ENCODE results near the gene GUCY2C.
"Not testable (repeated sequence)": the region's sequence is repeated elsewhere in the genome, so short reads cannot be mapped to it uniquely, and the experiment has no call there.

Gene GUCY2C

GRCh38 chr12:14698555-14698954 is 2.2 kb upstream of the GUCY2C start:
- H3K9me3 Mint-ChIP-seq = peaks cover 2% of the 10 kb centered on the region
- H3K27me3 Mint-ChIP-seq = peaks cover 14% of the 10 kb centered on the region
- H3K4me1 Mint-ChIP-seq = no peaks in the 10 kb centered on the region
- H3K36me3 Mint-ChIP-seq = peaks cover 2% of the 10 kb centered on the region
- DNase-seq (ENCODE audit: low spot score in 2 of 2) = no peak
- no peak overlapping the region for H3K4me3 Mint-ChIP-seq
- no peak overlapping the region for H3K27ac Mint-ChIP-seq
- ATAC-seq (ENCODE audit: low read depth) = no peak

GRCh38 chr12:14695715-14696141 is 671 bp downstream of the GUCY2C start:
- DNase-seq (ENCODE audit: low spot score in 2 of 2) (no peak), ATAC-seq (ENCODE audit: low read depth) (no peak)
- Mint-ChIP-seq H3K27ac (no peak overlapping the region), H3K9me3 (peaks cover 2% of the 10 kb centered on the region), H3K27me3 (peaks cover 14% of the 10 kb centered on the region), H3K4me1 (no peaks in the 10 kb centered on the region), H3K4me3 (no peak overlapping the region), H3K36me3 (peaks cover 2% of the 10 kb centered on the region)

GRCh38 chr12:14694970-14695369 is 1.4 kb downstream of the GUCY2C start:
- DNase-seq (ENCODE audit: low spot score in 2 of 2) = no peak
- Mint-ChIP-seq H3K9me3 (peaks cover 2% of the 10 kb centered on the region), H3K27ac (no peak overlapping the region), H3K4me3 (no peak overlapping the region), H3K36me3 (peaks cover 2% of the 10 kb centered on the region), H3K27me3 (peaks cover 14% of the 10 kb centered on the region), H3K4me1 (no peaks in the 10 kb centered on the region)
- ATAC-seq (ENCODE audit: low read depth) = no peak

- Mint-ChIP-seq H3K9me3 (peaks cover 2% of the 10 kb centered on the region), H3K27me3 (peaks cover 14% of the 10 kb centered on the region), H3K27ac (no peak overlapping the region), H3K4me3 (no peak overlapping the region), H3K36me3 (peaks cover 2% of the 10 kb centered on the region), H3K4me1 (no peaks in the 10 kb centered on the region)
- DNase-seq (ENCODE audit: low spot score in 2 of 2) (no peak), ATAC-seq (ENCODE audit: low read depth) (no peak)
Observed at GRCh38 chr12:14694145-14694714, 2.2 kb downstream of the GUCY2C start.

GRCh38 chr12:14693116-14693515 is 3.3 kb downstream of the GUCY2C start:
- ATAC-seq (ENCODE audit: low read depth) (no peak), DNase-seq (ENCODE audit: low spot score in 2 of 2) (no peak)
- peaks cover 2% of the 10 kb centered on the region for H3K9me3 Mint-ChIP-seq
- no peak overlapping the region for H3K4me3 Mint-ChIP-seq
- no peaks in the 10 kb centered on the region for H3K4me1 Mint-ChIP-seq
- peaks cover 11% of the 10 kb centered on the region for H3K27me3 Mint-ChIP-seq
- no peak overlapping the region for H3K27ac Mint-ChIP-seq
- peaks cover 2% of the 10 kb centered on the region for H3K36me3 Mint-ChIP-seq

- DNase-seq (ENCODE audit: low spot score in 2 of 2) = no peak
- H3K27me3 Mint-ChIP-seq = peaks cover 7% of the 10 kb centered on the region
- peak; percentile 57 for ATAC-seq (ENCODE audit: low read depth)
- H3K36me3 Mint-ChIP-seq = no peaks in the 10 kb centered on the region
- H3K9me3 Mint-ChIP-seq = no peaks in the 10 kb centered on the region
- no peaks in the 10 kb centered on the region for H3K4me1 Mint-ChIP-seq
- H3K27ac Mint-ChIP-seq = no peak overlapping the region
- H3K4me3 Mint-ChIP-seq = no peak overlapping the region
Observed at GRCh38 chr12:14691560-14691959, 4.8 kb downstream of the GUCY2C start.

GRCh38 chr12:14689996-14690395 is 6.4 kb downstream of the GUCY2C start:
- Mint-ChIP-seq H3K4me1 (no peaks in the 10 kb centered on the region), H3K9me3 (no peaks in the 10 kb centered on the region), H3K4me3 (no peak overlapping the region), H3K27ac (no peak overlapping the region), H3K36me3 (no peaks in the 10 kb centered on the region), H3K27me3 (peaks cover 7% of the 10 kb centered on the region)
- DNase-seq (ENCODE audit: low spot score in 2 of 2) (no peak), ATAC-seq (ENCODE audit: low read depth) (no peak)

- Mint-ChIP-seq H3K9me3 (no peaks in the 10 kb centered on the region), H3K27me3 (peaks cover 3% of the 10 kb centered on the region), H3K36me3 (no peaks in the 10 kb centered on the region), H3K4me3 (no peak overlapping the region), H3K4me1 (no peaks in the 10 kb centered on the region), H3K27ac (no peak overlapping the region)
- ATAC-seq (ENCODE audit: low read depth) = no peak
- no peak for DNase-seq (ENCODE audit: low spot score in 2 of 2)
Observed at GRCh38 chr12:14689144-14689543, 7.3 kb downstream of the GUCY2C start.

GRCh38 chr12:14682231-14682630 is 14.2 kb downstream of the GUCY2C start:
- not testable (repeated sequence) for H3K4me1 Mint-ChIP-seq; ATAC-seq (ENCODE audit: low read depth); H3K9me3 Mint-ChIP-seq; H3K27ac Mint-ChIP-seq; H3K36me3 Mint-ChIP-seq; H3K27me3 Mint-ChIP-seq; H3K4me3 Mint-ChIP-seq; DNase-seq (ENCODE audit: low spot score in 2 of 2)

- no peak for ATAC-seq (ENCODE audit: low read depth)
- Mint-ChIP-seq H3K27ac (no peak overlapping the region), H3K9me3 (no peaks in the 10 kb centered on the region), H3K4me3 (no peak overlapping the region), H3K4me1 (no peaks in the 10 kb centered on the region), H3K36me3 (no peaks in the 10 kb centered on the region), H3K27me3 (no peaks in the 10 kb centered on the region)
- no peak for DNase-seq (ENCODE audit: low spot score in 2 of 2)
Observed at GRCh38 chr12:14681625-14682024, 14.8 kb downstream of the GUCY2C start.

GRCh38 chr12:14681190-14681589 is 15.2 kb downstream of the GUCY2C start:
- Mint-ChIP-seq H3K9me3 (no peaks in the 10 kb centered on the region), H3K27ac (no peak overlapping the region), H3K4me3 (no peak overlapping the region), H3K27me3 (no peaks in the 10 kb centered on the region), H3K36me3 (no peaks in the 10 kb centered on the region), H3K4me1 (no peaks in the 10 kb centered on the region)
- no peak for ATAC-seq (ENCODE audit: low read depth)
- DNase-seq (ENCODE audit: low spot score in 2 of 2) = no peak

GRCh38 chr12:14678547-14679150 is 17.8 kb downstream of the GUCY2C start:
- H3K4me3 Mint-ChIP-seq = no peak overlapping the region
- ATAC-seq (ENCODE audit: low read depth) (no peak), DNase-seq (ENCODE audit: low spot score in 2 of 2) (no peak)
- no peaks in the 10 kb centered on the region for H3K36me3 Mint-ChIP-seq
- peaks cover 7% of the 10 kb centered on the region for H3K27me3 Mint-ChIP-seq
- no peaks in the 10 kb centered on the region for H3K9me3 Mint-ChIP-seq
- no peaks in the 10 kb centered on the region for H3K4me1 Mint-ChIP-seq
- no peak overlapping the region for H3K27ac Mint-ChIP-seq

GRCh38 chr12:14668591-14668990 is 27.8 kb downstream of the GUCY2C start:
- no peak overlapping the region for H3K27ac Mint-ChIP-seq
- peaks cover 11% of the 10 kb centered on the region for H3K4me1 Mint-ChIP-seq
- no peak overlapping the region for H3K4me3 Mint-ChIP-seq
- H3K36me3 Mint-ChIP-seq = peaks cover 1% of the 10 kb centered on the region
- H3K27me3 Mint-ChIP-seq = peaks cover 3% of the 10 kb centered on the region
- no peak for DNase-seq (ENCODE audit: low spot score in 2 of 2)
- ATAC-seq (ENCODE audit: low read depth) = no peak
- H3K9me3 Mint-ChIP-seq = peaks cover 3% of the 10 kb centered on the region

- H3K27ac Mint-ChIP-seq = peak overlapping the region; percentile 89
- DNase-seq (ENCODE audit: low spot score in 2 of 2) (peak in 1 of 2 donors; percentile 14), ATAC-seq (ENCODE audit: low read depth) (peak; percentile 55)
- H3K4me3 Mint-ChIP-seq = peak overlapping the region; percentile 68
- peaks cover 18% of the 10 kb centered on the region for H3K4me1 Mint-ChIP-seq
- H3K9me3 Mint-ChIP-seq = peaks cover 3% of the 10 kb centered on the region
- H3K27me3 Mint-ChIP-seq = peaks cover 3% of the 10 kb centered on the region
- H3K36me3 Mint-ChIP-seq = no peaks in the 10 kb centered on the region
Observed at GRCh38 chr12:14665354-14666348, 30.7 kb downstream of the GUCY2C start.

All from memory B cell (primary cell).